WTC11 (cell line): Measurements from ENCODE around the gene SMCO1.

Experiments used
- FOXJ3 ChIP-seq: sonication (generic); formaldehyde crosslinking; IDR thresholded peaks from 2 replicates; pipeline ENCODE4 v1.9.0; 2021; ENCODE audit warnings: missing genetic modification reagents, mild to moderate bottlenecking, borderline replicate concordance
- NR1H2 ChIP-seq: sonication (generic); formaldehyde crosslinking; IDR thresholded peaks from 2 replicates; pipeline ENCODE4 v1.9.0; 2021; ENCODE audit warnings: mild to moderate bottlenecking, moderate library complexity, missing genetic modification reagents
- SP1 ChIP-seq: sonication (generic); formaldehyde crosslinking; conservative IDR thresholded peaks from 2 replicates; pipeline ENCODE4 v1.8.1; 2022; ENCODE audit warnings: missing genetic modification reagents
- TCF7 ChIP-seq: sonication (generic); formaldehyde crosslinking; IDR thresholded peaks from 2 replicates; pipeline ENCODE4 v1.8.0; 2022; ENCODE audit warnings: mild to moderate bottlenecking, low read depth, missing genetic modification reagents, moderate library complexity
- ZNF121 ChIP-seq: sonication (generic); formaldehyde crosslinking; IDR thresholded peaks from 2 replicates; pipeline ENCODE4 v1.8.0; 2023; ENCODE audit warnings: missing genetic modification reagents
- ZNF138 ChIP-seq: sonication (generic); formaldehyde crosslinking; conservative IDR thresholded peaks from 2 replicates; pipeline ENCODE4 v1.8.1; 2022; ENCODE audit warnings: mild to moderate bottlenecking, moderate library complexity, missing genetic modification reagents
- TF ChIP-seq, protein P1 (sequence below): sonication (generic); formaldehyde crosslinking; IDR thresholded peaks from 2 replicates; pipeline ENCODE4 v1.8.1; 2023; ENCODE audit warnings: mild to moderate bottlenecking, moderate library complexity, missing genetic modification reagents
- TF ChIP-seq, protein P2 (sequence below): sonication (generic); formaldehyde crosslinking; conservative IDR thresholded peaks from 2 replicates; pipeline ENCODE4 v1.8.1; 2023; ENCODE audit warnings: mild to moderate bottlenecking, low read depth, missing genetic modification reagents, moderate library complexity
- TF ChIP-seq, protein P3 (sequence below): sonication (generic); formaldehyde crosslinking; IDR thresholded peaks from 2 replicates; pipeline ENCODE4 v1.8.1; 2023; ENCODE audit warnings: mild to moderate bottlenecking, missing genetic modification reagents, moderate library complexity
- TF ChIP-seq, protein P4 (sequence below): fragments of 200-600 bp; IDR thresholded peaks from 2 replicates; pipeline ENCODE4 v1.8.0; 2022; ENCODE audit warnings: antibody characterized with exemption
- TF ChIP-seq, protein P5 (sequence below): sonication (generic); formaldehyde crosslinking; IDR thresholded peaks from 2 replicates; pipeline ENCODE4 v1.8.0; 2022; ENCODE audit warnings: mild to moderate bottlenecking, missing genetic modification reagents

DNA sequence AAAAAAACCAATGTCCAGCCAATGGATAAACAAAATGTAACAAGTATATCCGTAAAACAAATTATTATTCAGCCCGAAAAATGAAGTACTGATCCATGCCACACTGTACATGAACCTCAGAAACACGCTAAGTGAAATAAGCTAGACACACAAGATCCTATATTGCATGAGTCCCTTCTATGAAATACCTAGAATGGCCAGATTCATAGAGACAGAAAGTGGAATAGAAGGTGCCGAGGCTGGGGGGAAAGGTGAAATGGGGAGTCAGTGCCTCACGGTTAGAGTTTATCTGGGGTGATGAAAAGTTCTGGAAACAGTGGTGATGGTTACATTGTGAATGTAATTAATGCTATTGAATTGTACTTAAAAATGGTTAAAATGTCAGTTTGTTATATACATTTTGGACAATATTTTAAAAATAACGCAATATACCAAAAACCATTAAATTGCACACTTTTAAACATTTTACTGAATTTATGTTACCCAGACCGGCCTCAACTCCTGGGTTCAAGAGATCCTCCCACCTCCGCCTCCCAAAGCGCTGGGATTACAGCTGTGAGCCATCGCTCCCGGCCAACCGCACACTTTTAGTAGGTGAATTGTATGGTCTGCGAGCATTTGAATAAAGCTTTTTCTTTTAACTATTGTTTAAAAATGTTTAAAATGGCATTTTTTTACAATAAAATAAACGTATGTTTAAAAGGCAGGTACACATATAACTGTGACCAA lies 13.7 kb downstream of the SMCO1 start:
- TF ChIP-seq FOXJ3 (CRISPR knock-in tag) (no peak), ZNF121 (CRISPR knock-in tag) (no peak), SP1 (CRISPR knock-in tag) (no peak), TCF7 (CRISPR knock-in tag) (no peak), NR1H2 (CRISPR knock-in tag) (no peak), ZNF138 (CRISPR knock-in tag) (no peak)
- TF ChIP-seq, protein P1, sequence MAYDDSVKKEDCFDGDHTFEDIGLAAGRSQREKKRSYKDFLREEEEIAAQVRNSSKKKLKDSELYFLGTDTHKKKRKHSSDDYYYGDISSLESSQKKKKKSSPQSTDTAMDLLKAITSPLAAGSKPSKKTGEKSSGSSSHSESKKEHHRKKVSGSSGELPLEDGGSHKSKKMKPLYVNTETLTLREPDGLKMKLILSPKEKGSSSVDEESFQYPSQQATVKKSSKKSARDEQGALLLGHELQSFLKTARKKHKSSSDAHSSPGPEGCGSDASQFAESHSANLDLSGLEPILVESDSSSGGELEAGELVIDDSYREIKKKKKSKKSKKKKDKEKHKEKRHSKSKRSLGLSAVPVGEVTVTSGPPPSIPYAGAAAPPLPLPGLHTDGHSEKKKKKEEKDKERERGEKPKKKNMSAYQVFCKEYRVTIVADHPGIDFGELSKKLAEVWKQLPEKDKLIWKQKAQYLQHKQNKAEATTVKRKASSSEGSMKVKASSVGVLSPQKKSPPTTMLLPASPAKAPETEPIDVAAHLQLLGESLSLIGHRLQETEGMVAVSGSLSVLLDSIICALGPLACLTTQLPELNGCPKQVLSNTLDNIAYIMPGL (CRISPR knock-in tag), result no peak
- TF ChIP-seq, protein P2, sequence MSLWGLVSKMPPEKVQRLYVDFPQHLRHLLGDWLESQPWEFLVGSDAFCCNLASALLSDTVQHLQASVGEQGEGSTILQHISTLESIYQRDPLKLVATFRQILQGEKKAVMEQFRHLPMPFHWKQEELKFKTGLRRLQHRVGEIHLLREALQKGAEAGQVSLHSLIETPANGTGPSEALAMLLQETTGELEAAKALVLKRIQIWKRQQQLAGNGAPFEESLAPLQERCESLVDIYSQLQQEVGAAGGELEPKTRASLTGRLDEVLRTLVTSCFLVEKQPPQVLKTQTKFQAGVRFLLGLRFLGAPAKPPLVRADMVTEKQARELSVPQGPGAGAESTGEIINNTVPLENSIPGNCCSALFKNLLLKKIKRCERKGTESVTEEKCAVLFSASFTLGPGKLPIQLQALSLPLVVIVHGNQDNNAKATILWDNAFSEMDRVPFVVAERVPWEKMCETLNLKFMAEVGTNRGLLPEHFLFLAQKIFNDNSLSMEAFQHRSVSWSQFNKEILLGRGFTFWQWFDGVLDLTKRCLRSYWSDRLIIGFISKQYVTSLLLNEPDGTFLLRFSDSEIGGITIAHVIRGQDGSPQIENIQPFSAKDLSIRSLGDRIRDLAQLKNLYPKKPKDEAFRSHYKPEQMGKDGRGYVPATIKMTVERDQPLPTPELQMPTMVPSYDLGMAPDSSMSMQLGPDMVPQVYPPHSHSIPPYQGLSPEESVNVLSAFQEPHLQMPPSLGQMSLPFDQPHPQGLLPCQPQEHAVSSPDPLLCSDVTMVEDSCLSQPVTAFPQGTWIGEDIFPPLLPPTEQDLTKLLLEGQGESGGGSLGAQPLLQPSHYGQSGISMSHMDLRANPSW, result no peak
- TF ChIP-seq, protein P3, sequence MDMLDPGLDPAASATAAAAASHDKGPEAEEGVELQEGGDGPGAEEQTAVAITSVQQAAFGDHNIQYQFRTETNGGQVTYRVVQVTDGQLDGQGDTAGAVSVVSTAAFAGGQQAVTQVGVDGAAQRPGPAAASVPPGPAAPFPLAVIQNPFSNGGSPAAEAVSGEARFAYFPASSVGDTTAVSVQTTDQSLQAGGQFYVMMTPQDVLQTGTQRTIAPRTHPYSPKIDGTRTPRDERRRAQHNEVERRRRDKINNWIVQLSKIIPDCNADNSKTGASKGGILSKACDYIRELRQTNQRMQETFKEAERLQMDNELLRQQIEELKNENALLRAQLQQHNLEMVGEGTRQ (CRISPR knock-in tag), result no peak
- TF ChIP-seq, protein P4, sequence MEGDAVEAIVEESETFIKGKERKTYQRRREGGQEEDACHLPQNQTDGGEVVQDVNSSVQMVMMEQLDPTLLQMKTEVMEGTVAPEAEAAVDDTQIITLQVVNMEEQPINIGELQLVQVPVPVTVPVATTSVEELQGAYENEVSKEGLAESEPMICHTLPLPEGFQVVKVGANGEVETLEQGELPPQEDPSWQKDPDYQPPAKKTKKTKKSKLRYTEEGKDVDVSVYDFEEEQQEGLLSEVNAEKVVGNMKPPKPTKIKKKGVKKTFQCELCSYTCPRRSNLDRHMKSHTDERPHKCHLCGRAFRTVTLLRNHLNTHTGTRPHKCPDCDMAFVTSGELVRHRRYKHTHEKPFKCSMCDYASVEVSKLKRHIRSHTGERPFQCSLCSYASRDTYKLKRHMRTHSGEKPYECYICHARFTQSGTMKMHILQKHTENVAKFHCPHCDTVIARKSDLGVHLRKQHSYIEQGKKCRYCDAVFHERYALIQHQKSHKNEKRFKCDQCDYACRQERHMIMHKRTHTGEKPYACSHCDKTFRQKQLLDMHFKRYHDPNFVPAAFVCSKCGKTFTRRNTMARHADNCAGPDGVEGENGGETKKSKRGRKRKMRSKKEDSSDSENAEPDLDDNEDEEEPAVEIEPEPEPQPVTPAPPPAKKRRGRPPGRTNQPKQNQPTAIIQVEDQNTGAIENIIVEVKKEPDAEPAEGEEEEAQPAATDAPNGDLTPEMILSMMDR, result no peak
- TF ChIP-seq, protein P5, sequence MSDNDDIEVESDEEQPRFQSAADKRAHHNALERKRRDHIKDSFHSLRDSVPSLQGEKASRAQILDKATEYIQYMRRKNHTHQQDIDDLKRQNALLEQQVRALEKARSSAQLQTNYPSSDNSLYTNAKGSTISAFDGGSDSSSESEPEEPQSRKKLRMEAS (CRISPR knock-in tag), result no peak
